HL-60 (cell line): Measurements from ENCODE around the gene FAM83B.
"Not testable (repeated sequence)": the region's sequence is repeated elsewhere in the genome, so short reads cannot be mapped to it uniquely, and the experiment has no call there.

ENCODE experiments used
- DNase-seq, 2 experiments: peaks; one replicate each; pipeline ENCODE4 v3.0.0-alpha.2; 2010 to 2020; ENCODE audit warnings: low read depth in 1 of 2, low spot score in 1 of 2
- H3K27ac ChIP-seq: fragments of 250-450 bp; sonication (Bioruptor Pico); replicated peaks from 2 replicates; pipeline ENCODE4 v1.5.1; 2020; ENCODE audit warnings: mild to moderate bottlenecking, moderate library complexity
- H3K27me3 ChIP-seq: fragments of 250-450 bp; sonication (Bioruptor Pico); 2 replicates; pipeline ENCODE4 v1.5.1; 2021; ENCODE audit warnings: mild to moderate bottlenecking, moderate library complexity; ENCODE audit not compliant: insufficient read depth, poor library complexity, severe bottlenecking
- H3K4me3 ChIP-seq: replicated peaks from 2 replicates; pipeline ENCODE4 v1.5.1; 2011; ENCODE audit warnings: mild to moderate bottlenecking, control low read depth, low read length; ENCODE audit not compliant: insufficient read depth
- CTCF ChIP-seq: IDR thresholded peaks from one replicate; pipeline ENCODE4 v1.5.1; 2011; ENCODE audit warnings: low read length, control low read depth, inconsistent platforms; ENCODE audit not compliant: insufficient read depth
- GABPA ChIP-seq: IDR thresholded peaks from 2 replicates; pipeline ENCODE4 v1.6.1; 2012; ENCODE audit warnings: low read depth
- POLR2AphosphoS5 ChIP-seq: IDR thresholded peaks from 2 replicates; pipeline ENCODE4 v1.6.1; 2012; ENCODE audit warnings: low read depth
- REST ChIP-seq: IDR thresholded peaks from 2 replicates; pipeline ENCODE4 v1.6.1; 2012; ENCODE audit warnings: low read depth; ENCODE audit not compliant: insufficient replicate concordance
- SPI1 ChIP-seq: IDR thresholded peaks from 2 replicates; pipeline ENCODE4 v1.6.1; 2012; ENCODE audit warnings: low read depth, mild to moderate bottlenecking, borderline replicate concordance

FAM83B gene

GRCh38 chr6:54817834-54818233, 28.7 kb upstream of the FAM83B start:
- no peak for TF ChIP-seq CTCF
- no peak for TF ChIP-seq GABPA
- no peak for TF ChIP-seq REST
- no peak for TF ChIP-seq SPI1
- TF ChIP-seq POLR2AphosphoS5: no peak
- H3K4me3 ChIP-seq: no peak overlapping the region
- no peak overlapping the region for H3K27ac ChIP-seq

GRCh38 chr6:54824225-54824624, 22.3 kb upstream of the FAM83B start:
- H3K27ac ChIP-seq, H3K27me3 ChIP-seq, DNase-seq, H3K4me3 ChIP-seq: not testable (repeated sequence)

More at GRCh38 chr6:54817834-54818233, 28.7 kb upstream of the FAM83B start:
- no peak for DNase-seq
- no peaks in the 10 kb centered on the region for H3K27me3 ChIP-seq

- DNase-seq: no peak
- TF ChIP-seq POLR2AphosphoS5: no peak
- no peak for TF ChIP-seq CTCF
- TF ChIP-seq REST: no peak
- TF ChIP-seq GABPA: no peak
- no peak for TF ChIP-seq SPI1
- Histone ChIP-seq H3K27me3 (no peaks in the 10 kb centered on the region), H3K4me3 (no peak overlapping the region), H3K27ac (no peak overlapping the region)
Observed at GRCh38 chr6:54827010-54827409, 19.6 kb upstream of the FAM83B start.

- no peaks in the 10 kb centered on the region for H3K27me3 ChIP-seq
- DNase-seq: no peak
- no peak for TF ChIP-seq POLR2AphosphoS5
- no peak for TF ChIP-seq GABPA
- TF ChIP-seq SPI1: no peak
- TF ChIP-seq CTCF: no peak
- TF ChIP-seq REST: no peak
- no peak overlapping the region for H3K27ac ChIP-seq
- no peak overlapping the region for H3K4me3 ChIP-seq
Observed at GRCh38 chr6:54830216-54830615, 16.4 kb upstream of the FAM83B start.
